K562 (cell line): ENCODE results near the gene PRKACA. TPM values are rescaled to one million over a fixed set of nuclear protein-coding genes. Genes with fewer than 3 reads are reported as not detected.

Experiments used
- ATF1 ChIP-seq, 2 experiments: fragments of 450-650 bp in 1 of 2; IDR thresholded peaks; 2 replicates each; pipeline ENCODE4 v1.6.1; 2016; ENCODE audit warnings: missing compliant biosample characterization in 1 of 2, missing genetic modification characterization in 1 of 2
- E2F6 ChIP-seq, 2 experiments: IDR thresholded peaks; 2 replicates each; pipeline ENCODE4 v1.6.1; 2011; ENCODE audit warnings: borderline replicate concordance in 1 of 2, control low read depth in 1 of 2, low read depth in 1 of 2, low read length in 1 of 2, mild to moderate bottlenecking in 1 of 2, mixed read lengths in 1 of 2, moderate library complexity in 1 of 2; ENCODE audit not compliant: insufficient read depth in 1 of 2, insufficient read length in 1 of 2, poor library complexity in 1 of 2, severe bottlenecking in 1 of 2; ENCODE audit errors: extremely low read depth in 1 of 2
- HNRNPK ChIP-seq: fragments of 200-400 bp; formaldehyde crosslinking; IDR thresholded peaks from one replicate; pipeline ENCODE4 v1.6.1; 2018; ENCODE audit warnings: mild to moderate bottlenecking, low read depth, low read length; ENCODE audit not compliant: poor library complexity, severe bottlenecking
- HNRNPLL ChIP-seq: fragments of 200-400 bp; formaldehyde crosslinking; IDR thresholded peaks from 2 replicates; pipeline ENCODE4 v1.6.1; 2017; ENCODE audit warnings: low read length, low read depth, mild to moderate bottlenecking; ENCODE audit not compliant: poor library complexity, severe bottlenecking
- KDM4B ChIP-seq, 2 experiments: fragments of 450-650 bp in 1 of 2; sonication (generic) in 1 of 2; IDR thresholded peaks; 2 replicates each; pipeline ENCODE4 v1.6.1; 2016 to 2017; ENCODE audit warnings: borderline replicate concordance in 2 of 2, antibody characterized with exemption in 1 of 2, low read depth in 1 of 2, mild to moderate bottlenecking in 1 of 2
- MCM5 ChIP-seq: fragments of 450-650 bp; IDR thresholded peaks from 2 replicates; pipeline ENCODE4 v1.6.1; 2016; ENCODE audit warnings: low read depth
- PTRF ChIP-seq: fragments of 450-650 bp; IDR thresholded peaks from 2 replicates; pipeline ENCODE4 v1.6.1; 2016; ENCODE audit warnings: mild to moderate bottlenecking, missing genetic modification characterization, missing compliant biosample characterization
- PTTG1 ChIP-seq: fragments of 450-650 bp; IDR thresholded peaks from 2 replicates; pipeline ENCODE4 v1.6.1; 2016; ENCODE audit warnings: low read depth, mild to moderate bottlenecking, missing genetic modification characterization, missing compliant biosample characterization
- RAD21 ChIP-seq, 2 experiments: fragments of 250-450 bp in 1 of 2; fragments of 450-650 bp in 1 of 2; sonication (Bioruptor Pico) in 1 of 2; formaldehyde crosslinking in 1 of 2; IDR thresholded peaks in 1 of 2; conservative IDR thresholded peaks in 1 of 2; 2 replicates each; pipeline versions ENCODE4 v1.4.0 to v1.8.0; 2020 to 2022; ENCODE audit warnings: mild to moderate bottlenecking in 2 of 2, moderate library complexity in 1 of 2
- SNRNP70 ChIP-seq: fragments of 200-400 bp; formaldehyde crosslinking; optimal IDR thresholded peaks from 2 replicates; pipeline ENCODE3; 2017; ENCODE audit warnings: low read depth, low read length
- ZBTB8A ChIP-seq: fragments of 450-650 bp; IDR thresholded peaks from 2 replicates; pipeline ENCODE4 v1.6.1; 2018; ENCODE audit warnings: mild to moderate bottlenecking, moderate library complexity; ENCODE audit not compliant: partially characterized antibody
- ZNF695 ChIP-seq: fragments of 450-650 bp; formaldehyde crosslinking; IDR thresholded peaks from 2 replicates; pipeline ENCODE4 v1.4.0; 2020; ENCODE audit warnings: mild to moderate bottlenecking, moderate library complexity
- polyA plus RNA-seq, 8 experiments: library from polyadenylated mRNA; depleted of rRNA in 4 of 8; stranded (reverse) in 5 of 8; unstranded in 3 of 8; fragments of >200 nt; fragmentation: Nextera tagmentation in 2 of 8; fragmentation: Illumina TruSeq in 1 of 8; extraction: Ambion mirVana in 2 of 8; extraction: Trizol in 1 of 8; gene quantifications; 2 replicates each; pipeline versions ENCODE4 v1.2.1 to v1.2.3, GENCODE V29; 2011 to 2014; ENCODE audit warnings: inconsistent platforms in 1 of 8, missing spikeins in 1 of 8
- total RNA-seq, 7 experiments: library from RNA; depleted of rRNA in 6 of 7; stranded (reverse); fragments of >200 nt in 6 of 7; fragmentation: Illumina TruSeq in 2 of 7; extraction: Trizol in 2 of 7; gene quantifications; 2 replicates each; pipeline versions ENCODE4 v1.2.1 to v1.2.3, GENCODE V29; 2011 to 2021; ENCODE audit warnings: low replicate concordance in 1 of 7
- TF ChIP-seq, protein P1 (sequence below): sonication (generic); formaldehyde crosslinking; IDR thresholded peaks from 2 replicates; pipeline ENCODE4 v1.8.1; 2023; ENCODE audit warnings: missing genetic modification reagents, mild to moderate bottlenecking, borderline replicate concordance
- TF ChIP-seq, protein P2 (sequence below): sonication (generic); formaldehyde crosslinking; IDR thresholded peaks from 2 replicates; pipeline ENCODE4 v1.8.1; 2023; ENCODE audit warnings: mild to moderate bottlenecking, missing genetic modification reagents

The PRKACA gene
- total and polyA plus RNA-seq, 9 of the 15 experiments (the other 6 are each of a cell fraction or from before 2014, with no cell fraction given): 1.2 to 63.1 (median 13.0) TPM

- TF ChIP-seq E2F6 (IDR thresholded peaks at IDR 0.05; ENCODE audit: borderline replicate concordance in 1 of 2, extremely low read depth in 1 of 2, insufficient read depth in 1 of 2, insufficient read length in 1 of 2, low read depth in 1 of 2, low read length in 1 of 2, poor library complexity in 1 of 2, severe bottlenecking in 1 of 2): peak in 1 of 2 experiments; percentile 77
- TF ChIP-seq HNRNPK: no peak
- no peak for TF ChIP-seq KDM4B (IDR thresholded peaks at IDR 0.05; ENCODE audit: borderline replicate concordance in 2 of 2, low read depth in 1 of 2)
- no peak for TF ChIP-seq SNRNP70
- no peak for TF ChIP-seq ATF1 (CRISPR knock-in tag; IDR thresholded peaks at IDR 0.05)
- no peak for TF ChIP-seq ATF1 (tag; IDR thresholded peaks at IDR 0.05)
- no peak for TF ChIP-seq PTRF
- TF ChIP-seq, protein P1, sequence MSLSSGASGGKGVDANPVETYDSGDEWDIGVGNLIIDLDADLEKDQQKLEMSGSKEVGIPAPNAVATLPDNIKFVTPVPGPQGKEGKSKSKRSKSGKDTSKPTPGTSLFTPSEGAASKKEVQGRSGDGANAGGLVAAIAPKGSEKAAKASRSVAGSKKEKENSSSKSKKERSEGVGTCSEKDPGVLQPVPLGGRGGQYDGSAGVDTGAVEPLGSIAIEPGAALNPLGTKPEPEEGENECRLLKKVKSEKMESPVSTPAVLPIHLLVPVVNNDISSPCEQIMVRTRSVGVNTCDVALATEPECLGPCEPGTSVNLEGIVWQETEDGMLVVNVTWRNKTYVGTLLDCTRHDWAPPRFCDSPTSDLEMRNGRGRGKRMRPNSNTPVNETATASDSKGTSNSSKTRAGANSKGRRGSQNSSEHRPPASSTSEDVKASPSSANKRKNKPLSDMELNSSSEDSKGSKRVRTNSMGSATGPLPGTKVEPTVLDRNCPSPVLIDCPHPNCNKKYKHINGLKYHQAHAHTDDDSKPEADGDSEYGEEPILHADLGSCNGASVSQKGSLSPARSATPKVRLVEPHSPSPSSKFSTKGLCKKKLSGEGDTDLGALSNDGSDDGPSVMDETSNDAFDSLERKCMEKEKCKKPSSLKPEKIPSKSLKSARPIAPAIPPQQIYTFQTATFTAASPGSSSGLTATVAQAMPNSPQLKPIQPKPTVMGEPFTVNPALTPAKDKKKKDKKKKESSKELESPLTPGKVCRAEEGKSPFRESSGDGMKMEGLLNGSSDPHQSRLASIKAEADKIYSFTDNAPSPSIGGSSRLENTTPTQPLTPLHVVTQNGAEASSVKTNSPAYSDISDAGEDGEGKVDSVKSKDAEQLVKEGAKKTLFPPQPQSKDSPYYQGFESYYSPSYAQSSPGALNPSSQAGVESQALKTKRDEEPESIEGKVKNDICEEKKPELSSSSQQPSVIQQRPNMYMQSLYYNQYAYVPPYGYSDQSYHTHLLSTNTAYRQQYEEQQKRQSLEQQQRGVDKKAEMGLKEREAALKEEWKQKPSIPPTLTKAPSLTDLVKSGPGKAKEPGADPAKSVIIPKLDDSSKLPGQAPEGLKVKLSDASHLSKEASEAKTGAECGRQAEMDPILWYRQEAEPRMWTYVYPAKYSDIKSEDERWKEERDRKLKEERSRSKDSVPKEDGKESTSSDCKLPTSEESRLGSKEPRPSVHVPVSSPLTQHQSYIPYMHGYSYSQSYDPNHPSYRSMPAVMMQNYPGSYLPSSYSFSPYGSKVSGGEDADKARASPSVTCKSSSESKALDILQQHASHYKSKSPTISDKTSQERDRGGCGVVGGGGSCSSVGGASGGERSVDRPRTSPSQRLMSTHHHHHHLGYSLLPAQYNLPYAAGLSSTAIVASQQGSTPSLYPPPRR (CRISPR knock-in tag): no peak
- no peak for TF ChIP-seq ZNF695 (CRISPR knock-in tag)
- no peak for TF ChIP-seq MCM5
- TF ChIP-seq RAD21 (CRISPR knock-in tag; conservative IDR thresholded peaks at IDR 0.05 in 1 of 2, IDR thresholded peaks at IDR 0.05 in 1 of 2): peak in 1 of 2 experiments; percentile 3; a peak in 1 of 4 replicates
- peak; percentile 87 for TF ChIP-seq HNRNPLL
- no peak for TF ChIP-seq ZBTB8A
- no peak for TF ChIP-seq PTTG1
- TF ChIP-seq, protein P2, sequence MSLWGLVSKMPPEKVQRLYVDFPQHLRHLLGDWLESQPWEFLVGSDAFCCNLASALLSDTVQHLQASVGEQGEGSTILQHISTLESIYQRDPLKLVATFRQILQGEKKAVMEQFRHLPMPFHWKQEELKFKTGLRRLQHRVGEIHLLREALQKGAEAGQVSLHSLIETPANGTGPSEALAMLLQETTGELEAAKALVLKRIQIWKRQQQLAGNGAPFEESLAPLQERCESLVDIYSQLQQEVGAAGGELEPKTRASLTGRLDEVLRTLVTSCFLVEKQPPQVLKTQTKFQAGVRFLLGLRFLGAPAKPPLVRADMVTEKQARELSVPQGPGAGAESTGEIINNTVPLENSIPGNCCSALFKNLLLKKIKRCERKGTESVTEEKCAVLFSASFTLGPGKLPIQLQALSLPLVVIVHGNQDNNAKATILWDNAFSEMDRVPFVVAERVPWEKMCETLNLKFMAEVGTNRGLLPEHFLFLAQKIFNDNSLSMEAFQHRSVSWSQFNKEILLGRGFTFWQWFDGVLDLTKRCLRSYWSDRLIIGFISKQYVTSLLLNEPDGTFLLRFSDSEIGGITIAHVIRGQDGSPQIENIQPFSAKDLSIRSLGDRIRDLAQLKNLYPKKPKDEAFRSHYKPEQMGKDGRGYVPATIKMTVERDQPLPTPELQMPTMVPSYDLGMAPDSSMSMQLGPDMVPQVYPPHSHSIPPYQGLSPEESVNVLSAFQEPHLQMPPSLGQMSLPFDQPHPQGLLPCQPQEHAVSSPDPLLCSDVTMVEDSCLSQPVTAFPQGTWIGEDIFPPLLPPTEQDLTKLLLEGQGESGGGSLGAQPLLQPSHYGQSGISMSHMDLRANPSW: no peak
Observed at GRCh38 chr19:14089662-14090508, 27.7 kb downstream of the PRKACA start (continued).
